HEK293 (cell line): ENCODE data around the gene WDR70.

ENCODE experiments used
- CTCF ChIA-PET: fragments of 350-600 bp; formaldehyde crosslinking; extraction: SDS; loops from one replicate; lab custom pipeline; 2021; ENCODE audit warnings: antibody characterized with exemption; lab: Yijun Ruan, JAX
- POLR2A ChIA-PET: fragments of 300-600 bp; formaldehyde crosslinking; extraction: SDS; loops from one replicate; lab custom pipeline; 2020; ENCODE audit warnings: antibody characterized with exemption, inconsistent platforms; lab: Yijun Ruan, JAX
- H3K27ac ChIP-seq: fragments of 200-500 bp; sonication (Bioruptor generic); 2 replicates; pipeline ENCODE4 v1.5.1; 2014; ENCODE audit warnings: low read depth, low read length, control low read depth, inconsistent platforms; ENCODE audit errors: extremely low read depth
- H3K36me3 ChIP-seq, 2 experiments: fragments of 200-500 bp in 1 of 2; sonication (Bioruptor generic) in 1 of 2; 1 replicate in 1 of 2; 2 replicates in 1 of 2; pipeline ENCODE4 v1.5.1; 2014 to 2017; ENCODE audit warnings: inconsistent platforms in 2 of 2, low read length in 2 of 2; ENCODE audit not compliant: control insufficient read depth in 2 of 2, insufficient read depth in 1 of 2
- H3K4me1 ChIP-seq: fragments of 200-500 bp; sonication (Bioruptor generic); 2 replicates; pipeline ENCODE4 v1.5.1; 2014; ENCODE audit warnings: mild to moderate bottlenecking, low read length, inconsistent platforms; ENCODE audit not compliant: control insufficient read depth, insufficient read depth
- H3K4me3 ChIP-seq: 2 replicates; pipeline ENCODE4 v1.5.1; 2011; ENCODE audit warnings: low read depth, mild to moderate bottlenecking, control low read depth, low read length, moderate library complexity
- H3K9me3 ChIP-seq: fragments of 200-500 bp; sonication (Bioruptor generic); 2 replicates; pipeline ENCODE4 v1.5.1; 2014; ENCODE audit warnings: low read depth, low read length, inconsistent platforms; ENCODE audit not compliant: control insufficient read depth, insufficient read depth
- CTCF ChIP-seq: fragments of 450-650 bp; formaldehyde crosslinking; IDR thresholded peaks from 2 replicates; pipeline ENCODE4 v1.5.1; 2016; ENCODE audit warnings: missing biosample characterization, missing genetic modification characterization
- GLI4 ChIP-seq: fragments of 450-650 bp; formaldehyde crosslinking; IDR thresholded peaks from 2 replicates; pipeline ENCODE4 v1.5.1; 2016; ENCODE audit warnings: missing biosample characterization, missing genetic modification characterization
- GLIS1 ChIP-seq: fragments of 450-650 bp; formaldehyde crosslinking; IDR thresholded peaks from 2 replicates; pipeline ENCODE4 v1.5.1; 2016; ENCODE audit warnings: missing biosample characterization, missing genetic modification characterization
- HOXA7 ChIP-seq: sonication (generic); formaldehyde crosslinking; IDR thresholded peaks from 2 replicates; pipeline ENCODE4 v1.8.1; 2022; ENCODE audit warnings: missing genetic modification reagents, borderline replicate concordance
- KLF16 ChIP-seq: fragments of 450-650 bp; formaldehyde crosslinking; IDR thresholded peaks from 2 replicates; pipeline ENCODE4 v1.5.1; 2017; ENCODE audit warnings: missing biosample characterization, missing genetic modification characterization
- RBAK ChIP-seq: fragments of 450-650 bp; formaldehyde crosslinking; IDR thresholded peaks from 2 replicates; pipeline ENCODE4 v1.5.1; 2016; ENCODE audit warnings: missing biosample characterization, missing genetic modification characterization
- YY1 ChIP-seq: fragments of 450-650 bp; formaldehyde crosslinking; IDR thresholded peaks from 2 replicates; pipeline ENCODE4 v1.5.1; 2018; ENCODE audit warnings: missing biosample characterization, missing genetic modification characterization
- YY2 ChIP-seq: fragments of 450-650 bp; formaldehyde crosslinking; IDR thresholded peaks from 2 replicates; pipeline ENCODE4 v1.5.1; 2016; ENCODE audit warnings: missing biosample characterization, missing genetic modification characterization
- ZNF112 ChIP-seq: fragments of 450-650 bp; formaldehyde crosslinking; IDR thresholded peaks from 2 replicates; pipeline ENCODE4 v1.5.0; 2017; ENCODE audit warnings: missing biosample characterization, missing genetic modification characterization
- ZNF114 ChIP-seq: fragments of 450-650 bp; formaldehyde crosslinking; IDR thresholded peaks from 2 replicates; pipeline ENCODE4 v1.5.0; 2017; ENCODE audit warnings: missing biosample characterization, missing genetic modification characterization
- ZNF148 ChIP-seq: fragments of 450-650 bp; formaldehyde crosslinking; IDR thresholded peaks from 2 replicates; pipeline ENCODE4 v1.5.0; 2017; ENCODE audit warnings: missing biosample characterization, missing genetic modification characterization, borderline replicate concordance
- ZNF18 ChIP-seq: fragments of 450-650 bp; formaldehyde crosslinking; IDR thresholded peaks from 2 replicates; pipeline ENCODE4 v1.5.1; 2016; ENCODE audit warnings: missing biosample characterization, missing genetic modification characterization
- ZNF324 ChIP-seq: fragments of 450-650 bp; formaldehyde crosslinking; IDR thresholded peaks from 2 replicates; pipeline ENCODE4 v1.5.1; 2016; ENCODE audit warnings: missing biosample characterization, missing genetic modification characterization
- ZNF394 ChIP-seq: fragments of 450-650 bp; formaldehyde crosslinking; IDR thresholded peaks from 2 replicates; pipeline ENCODE4 v1.5.1; 2016; ENCODE audit warnings: missing biosample characterization, missing genetic modification characterization, mild to moderate bottlenecking, moderate library complexity, borderline replicate concordance
- ZNF48 ChIP-seq: fragments of 450-650 bp; formaldehyde crosslinking; IDR thresholded peaks from 2 replicates; pipeline ENCODE4 v1.5.1; 2016; ENCODE audit warnings: missing biosample characterization, missing genetic modification characterization
- ZNF555 ChIP-seq: fragments of 450-650 bp; formaldehyde crosslinking; conservative IDR thresholded peaks from 2 replicates; pipeline ENCODE4 v1.5.1; 2017; ENCODE audit warnings: missing biosample characterization, mild to moderate bottlenecking, missing genetic modification characterization, inconsistent platforms
- ZNF560 ChIP-seq: fragments of 450-650 bp; formaldehyde crosslinking; IDR thresholded peaks from 2 replicates; pipeline ENCODE4 v1.5.1; 2017; ENCODE audit warnings: missing biosample characterization, missing genetic modification characterization, borderline replicate concordance
- ZNF561 ChIP-seq: fragments of 450-650 bp; IDR thresholded peaks from 2 replicates; pipeline ENCODE4 v1.5.1; 2018; ENCODE audit warnings: missing biosample characterization, missing genetic modification characterization, borderline replicate concordance
- ZNF645 ChIP-seq: fragments of 450-650 bp; formaldehyde crosslinking; IDR thresholded peaks from 2 replicates; pipeline ENCODE4; 2016; ENCODE audit warnings: missing biosample characterization, missing genetic modification characterization
- ZNF658 ChIP-seq: fragments of 450-650 bp; formaldehyde crosslinking; IDR thresholded peaks from 2 replicates; pipeline ENCODE4; 2016; ENCODE audit warnings: missing biosample characterization, missing genetic modification characterization
- ZNF677 ChIP-seq: fragments of 450-650 bp; IDR thresholded peaks from 2 replicates; pipeline ENCODE4 v1.5.0; 2018; ENCODE audit warnings: missing biosample characterization, mild to moderate bottlenecking, missing genetic modification characterization, moderate library complexity
- ZNF701 ChIP-seq: fragments of 450-650 bp; formaldehyde crosslinking; IDR thresholded peaks from 2 replicates; pipeline ENCODE4 v1.5.1; 2016; ENCODE audit warnings: missing biosample characterization, missing genetic modification characterization
- ZNF704 ChIP-seq: fragments of 450-650 bp; formaldehyde crosslinking; IDR thresholded peaks from 2 replicates; pipeline ENCODE4 v1.5.1; 2016; ENCODE audit warnings: missing biosample characterization, missing genetic modification characterization
- ZSCAN16 ChIP-seq: fragments of 450-650 bp; formaldehyde crosslinking; IDR thresholded peaks from 2 replicates; pipeline ENCODE4 v1.5.1; 2016; ENCODE audit warnings: missing biosample characterization, missing genetic modification characterization
- ZSCAN23 ChIP-seq: fragments of 450-650 bp; formaldehyde crosslinking; IDR thresholded peaks from 2 replicates; pipeline ENCODE4 v1.5.1; 2016; ENCODE audit warnings: missing biosample characterization, missing genetic modification characterization

WDR70 gene

GRCh38 chr5:37767961-37768360, 388.8 kb downstream of the WDR70 start:
- Histone ChIP-seq H3K36me3 (no peaks in the 10 kb centered on the region), H3K4me1 (no peaks in the 10 kb centered on the region), H3K9me3 (no peaks in the 10 kb centered on the region), H3K27ac (no peak overlapping the region), H3K4me3 (no peak overlapping the region)
- ChIA-PET POLR2A (no interaction called here), CTCF (interaction anchor here (0.7 kb wide), 1 partner anchor 1343 kb away, joined by 3 read pairs; no protein-coding TSS in a partner anchor)
- no peak for TF ChIP-seq ZNF658 (tag by site-specific recombination)
- TF ChIP-seq ZNF18 (tag by site-specific recombination), result no peak
- no peak for TF ChIP-seq ZNF560 (tag by site-specific recombination)
- no peak for TF ChIP-seq GLIS1 (tag by site-specific recombination)
- TF ChIP-seq YY2 (tag by site-specific recombination), result no peak
- no peak for TF ChIP-seq ZNF324 (tag by site-specific recombination)
- TF ChIP-seq YY1, result no peak
- TF ChIP-seq ZNF704 (tag by site-specific recombination), result no peak
- no peak for TF ChIP-seq ZNF561 (tag by site-specific recombination)
- TF ChIP-seq ZSCAN16 (tag by site-specific recombination), result no peak
- no peak for TF ChIP-seq ZSCAN23 (tag by site-specific recombination)
- no peak for TF ChIP-seq ZNF701 (tag by site-specific recombination)
- TF ChIP-seq ZNF677 (tag by site-specific recombination), result no peak
- no peak for TF ChIP-seq ZNF112 (tag by site-specific recombination)
- no peak for TF ChIP-seq ZNF114 (tag by site-specific recombination)
- TF ChIP-seq CTCF (tag by site-specific recombination), result no peak
- TF ChIP-seq GLI4 (tag by site-specific recombination), result no peak
- no peak for TF ChIP-seq ZNF148 (tag by site-specific recombination)

- H3K4me1 ChIP-seq, result no peaks in the 10 kb centered on the region
- no peak overlapping the region for H3K27ac ChIP-seq
- H3K4me3 ChIP-seq, result no peak overlapping the region
- H3K9me3 ChIP-seq, result no peaks in the 10 kb centered on the region
- ChIA-PET CTCF (interaction anchor here (0.6 kb wide), 1 partner anchor 42 kb away, joined by 3 read pairs; no protein-coding TSS in a partner anchor), POLR2A (no interaction called here)
- H3K36me3 ChIP-seq, result no peaks in the 10 kb centered on the region
- no peak for TF ChIP-seq ZNF394 (tag by site-specific recombination)
- TF ChIP-seq RBAK (tag by site-specific recombination), result no peak
- no peak for TF ChIP-seq ZNF48 (tag by site-specific recombination)
- no peak for TF ChIP-seq ZNF645 (tag by site-specific recombination)
- TF ChIP-seq HOXA7 (CRISPR knock-in tag), result no peak
- TF ChIP-seq ZNF148 (tag by site-specific recombination), result no peak
- no peak for TF ChIP-seq ZNF555 (tag by site-specific recombination)
- no peak for TF ChIP-seq KLF16 (tag by site-specific recombination)
Observed at GRCh38 chr5:37768371-37768770, 389.3 kb downstream of the WDR70 start.
